ENCODE data around the gene MAPK10. TPM values are rescaled to one million over a fixed set of nuclear protein-coding genes. Genes with fewer than 3 reads are reported as not detected.
"Not testable (repeated sequence)": the region's sequence is repeated elsewhere in the genome, so short reads cannot be mapped to it uniquely, and the experiment has no call there.

The MAPK10 gene
- total RNA-seq, 2 donors from 2014 or later, result 0.49 TPM; not detected in 1

GRCh38 chr4:86100539-86101215, 259.2 kb downstream of the MAPK10 start:
- ATAC-seq (replicated peaks in 1 of 2) (no peak), DNase-seq (no peak)
- Mint-ChIP-seq H3K9me3 (no peaks in the 10 kb centered on the region), H3K4me3 (no peak overlapping the region), H3K36me3 (ENCODE audit: insufficient read depth in 2 of 2) (no peaks in the 10 kb centered on the region), H3K27me3 (ENCODE audit: low read depth) (no peaks in the 10 kb centered on the region), H3K4me1 (ENCODE audit: low read depth) (no peaks in the 10 kb centered on the region), H3K27ac (no peak overlapping the region)

- no peaks in the 10 kb centered on the region for H3K4me1 Mint-ChIP-seq (ENCODE audit: low read depth)
- H3K27me3 Mint-ChIP-seq (ENCODE audit: low read depth), result no peaks in the 10 kb centered on the region
- H3K4me3 Mint-ChIP-seq, result no peak overlapping the region
- no peak for ATAC-seq (replicated peaks in 1 of 2)
- H3K27ac Mint-ChIP-seq, result no peak overlapping the region
- no peaks in the 10 kb centered on the region for H3K9me3 Mint-ChIP-seq
- DNase-seq, result no peak
- no peaks in the 10 kb centered on the region for H3K36me3 Mint-ChIP-seq (ENCODE audit: insufficient read depth in 2 of 2)
Observed at GRCh38 chr4:86099348-86099747, 260.5 kb downstream of the MAPK10 start.

- ATAC-seq (replicated peaks in 1 of 2) (no peak), DNase-seq (no peak)
- no peaks in the 10 kb centered on the region for H3K4me1 Mint-ChIP-seq (ENCODE audit: low read depth)
- no peaks in the 10 kb centered on the region for H3K36me3 Mint-ChIP-seq (ENCODE audit: insufficient read depth in 2 of 2)
- no peaks in the 10 kb centered on the region for H3K27me3 Mint-ChIP-seq (ENCODE audit: low read depth)
- no peak overlapping the region for H3K27ac Mint-ChIP-seq
- H3K4me3 Mint-ChIP-seq, result no peak overlapping the region
- H3K9me3 Mint-ChIP-seq, result no peaks in the 10 kb centered on the region
Observed at GRCh38 chr4:86098691-86099090, 261.2 kb downstream of the MAPK10 start.

GRCh38 chr4:86096373-86096772, 263.5 kb downstream of the MAPK10 start:
- H3K36me3 Mint-ChIP-seq (ENCODE audit: insufficient read depth in 2 of 2), result no peaks in the 10 kb centered on the region
- no peaks in the 10 kb centered on the region for H3K9me3 Mint-ChIP-seq
- ATAC-seq (replicated peaks in 1 of 2), result no peak
- no peaks in the 10 kb centered on the region for H3K4me1 Mint-ChIP-seq (ENCODE audit: low read depth)
- no peak for DNase-seq
- H3K27me3 Mint-ChIP-seq (ENCODE audit: low read depth), result no peaks in the 10 kb centered on the region
- H3K4me3 Mint-ChIP-seq, result no peak overlapping the region
- H3K27ac Mint-ChIP-seq, result no peak overlapping the region

- no peak overlapping the region for H3K27ac Mint-ChIP-seq
- H3K9me3 Mint-ChIP-seq, result no peaks in the 10 kb centered on the region
- no peaks in the 10 kb centered on the region for H3K36me3 Mint-ChIP-seq (ENCODE audit: insufficient read depth in 2 of 2)
- H3K4me1 Mint-ChIP-seq (ENCODE audit: low read depth), result no peaks in the 10 kb centered on the region
- ATAC-seq (replicated peaks in 1 of 2) (no peak), DNase-seq (no peak)
- no peaks in the 10 kb centered on the region for H3K27me3 Mint-ChIP-seq (ENCODE audit: low read depth)
- H3K4me3 Mint-ChIP-seq, result no peak overlapping the region
Observed at GRCh38 chr4:86092684-86093083, 267.2 kb downstream of the MAPK10 start.

GRCh38 chr4:86091201-86091600, 268.7 kb downstream of the MAPK10 start:
- H3K4me3 Mint-ChIP-seq, result no peak overlapping the region
- H3K36me3 Mint-ChIP-seq (ENCODE audit: insufficient read depth in 2 of 2), result no peaks in the 10 kb centered on the region
- ATAC-seq (replicated peaks in 1 of 2) (no peak), DNase-seq (no peak)
- no peaks in the 10 kb centered on the region for H3K27me3 Mint-ChIP-seq (ENCODE audit: low read depth)
- no peaks in the 10 kb centered on the region for H3K4me1 Mint-ChIP-seq (ENCODE audit: low read depth)
- H3K27ac Mint-ChIP-seq, result no peak overlapping the region
- no peaks in the 10 kb centered on the region for H3K9me3 Mint-ChIP-seq

GRCh38 chr4:86089781-86090323, 270.0 kb downstream of the MAPK10 start:
- no peak for DNase-seq
- ATAC-seq (replicated peaks in 1 of 2), result no peak
- Mint-ChIP-seq H3K4me3 (no peak overlapping the region), H3K27ac (no peak overlapping the region), H3K36me3 (ENCODE audit: insufficient read depth in 2 of 2) (no peaks in the 10 kb centered on the region), H3K9me3 (no peaks in the 10 kb centered on the region), H3K4me1 (ENCODE audit: low read depth) (no peaks in the 10 kb centered on the region), H3K27me3 (ENCODE audit: low read depth) (no peaks in the 10 kb centered on the region)

GRCh38 chr4:86089053-86089452, 270.8 kb downstream of the MAPK10 start:
- DNase-seq (no peak), ATAC-seq (replicated peaks in 1 of 2) (no peak)
- no peaks in the 10 kb centered on the region for H3K36me3 Mint-ChIP-seq (ENCODE audit: insufficient read depth in 2 of 2)
- H3K27ac Mint-ChIP-seq, result no peak overlapping the region
- no peaks in the 10 kb centered on the region for H3K27me3 Mint-ChIP-seq (ENCODE audit: low read depth)
- no peak overlapping the region for H3K4me3 Mint-ChIP-seq
- no peaks in the 10 kb centered on the region for H3K4me1 Mint-ChIP-seq (ENCODE audit: low read depth)
- no peaks in the 10 kb centered on the region for H3K9me3 Mint-ChIP-seq

GRCh38 chr4:86075796-86076195, 284.1 kb downstream of the MAPK10 start:
- H3K4me1 Mint-ChIP-seq (ENCODE audit: low read depth); H3K27me3 Mint-ChIP-seq (ENCODE audit: low read depth); H3K36me3 Mint-ChIP-seq (ENCODE audit: insufficient read depth in 2 of 2); DNase-seq; ATAC-seq (replicated peaks in 1 of 2); H3K27ac Mint-ChIP-seq; H3K4me3 Mint-ChIP-seq; H3K9me3 Mint-ChIP-seq: not testable (repeated sequence)

GRCh38 chr4:86060341-86060740, 299.5 kb downstream of the MAPK10 start:
- H3K27ac Mint-ChIP-seq, result no peak overlapping the region
- H3K36me3 Mint-ChIP-seq (ENCODE audit: insufficient read depth in 2 of 2), result no peaks in the 10 kb centered on the region
- ATAC-seq (replicated peaks in 1 of 2) (no peak), DNase-seq (no peak)
- H3K27me3 Mint-ChIP-seq (ENCODE audit: low read depth), result no peaks in the 10 kb centered on the region
- peaks cover 0 to 1% of the 10 kb centered on the region in 2 donors for H3K9me3 Mint-ChIP-seq
- H3K4me1 Mint-ChIP-seq (ENCODE audit: low read depth), result no peaks in the 10 kb centered on the region
- H3K4me3 Mint-ChIP-seq, result no peak overlapping the region

- DNase-seq, result no peak
- no peaks in the 10 kb centered on the region for H3K27me3 Mint-ChIP-seq (ENCODE audit: low read depth)
- H3K4me1 Mint-ChIP-seq (ENCODE audit: low read depth), result no peaks in the 10 kb centered on the region
- H3K36me3 Mint-ChIP-seq (ENCODE audit: insufficient read depth in 2 of 2), result no peaks in the 10 kb centered on the region
- no peak for ATAC-seq (replicated peaks in 1 of 2)
- H3K4me3 Mint-ChIP-seq, result no peak overlapping the region
- H3K27ac Mint-ChIP-seq, result no peak overlapping the region
- H3K9me3 Mint-ChIP-seq, result peaks cover 0 to 1% of the 10 kb centered on the region in 2 donors
Observed at GRCh38 chr4:86058621-86059020, 301.2 kb downstream of the MAPK10 start.

GRCh38 chr4:86055898-86056297, 304.0 kb downstream of the MAPK10 start:
- ATAC-seq (replicated peaks in 1 of 2) (no peak), DNase-seq (no peak)
- peaks cover 0 to 1% of the 10 kb centered on the region in 2 donors for H3K9me3 Mint-ChIP-seq
- H3K27ac Mint-ChIP-seq, result no peak overlapping the region
- H3K36me3 Mint-ChIP-seq (ENCODE audit: insufficient read depth in 2 of 2), result no peaks in the 10 kb centered on the region
- no peaks in the 10 kb centered on the region for H3K4me1 Mint-ChIP-seq (ENCODE audit: low read depth)
- no peaks in the 10 kb centered on the region for H3K27me3 Mint-ChIP-seq (ENCODE audit: low read depth)
- H3K4me3 Mint-ChIP-seq, result no peak overlapping the region

GRCh38 chr4:86054286-86055032, 305.4 kb downstream of the MAPK10 start:
- DNase-seq, result no peak
- Mint-ChIP-seq H3K27me3 (ENCODE audit: low read depth) (no peaks in the 10 kb centered on the region), H3K9me3 (peaks cover 1 to 2% of the 10 kb centered on the region in 2 donors), H3K27ac (no peak overlapping the region), H3K36me3 (ENCODE audit: insufficient read depth in 2 of 2) (no peaks in the 10 kb centered on the region), H3K4me3 (no peak overlapping the region), H3K4me1 (ENCODE audit: low read depth) (no peaks in the 10 kb centered on the region)
- no peak for ATAC-seq (replicated peaks in 1 of 2)
